Measurements from ENCODE around the gene ARFGAP2.
"Not testable (repeated sequence)": the region's sequence is repeated elsewhere in the genome, so short reads cannot be mapped to it uniquely, and the experiment has no call there.

Gene ARFGAP2

DNA sequence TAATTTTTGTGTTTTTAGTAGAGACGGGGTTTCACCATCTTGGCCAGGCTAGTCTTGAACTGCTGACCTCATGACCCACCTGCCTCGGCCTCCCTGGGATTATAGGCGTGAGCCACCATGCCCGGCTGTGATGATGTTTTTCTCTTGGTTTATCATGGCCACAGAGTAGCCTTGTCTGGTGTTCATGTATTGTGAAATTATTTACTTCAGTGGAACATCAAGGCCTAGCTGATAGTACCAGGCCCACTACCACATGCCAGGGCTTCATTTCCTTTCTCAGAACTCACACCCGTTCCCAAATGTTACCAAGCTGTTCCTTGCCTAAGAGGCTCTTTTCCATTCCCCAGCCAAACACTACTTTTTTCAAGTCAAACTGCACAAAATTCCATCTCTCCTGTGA is 31.9 kb upstream of the ARFGAP2 start:
- Histone ChIP-seq H4K20me1 (ENCODE audit: insufficient read depth) (no peaks in the 10 kb centered on the region), H2AFZ (ENCODE audit: low read depth) (no peak overlapping the region), H3K27ac (no peak overlapping the region), H3K27me3 (ENCODE audit: insufficient read depth, low read depth) (no peaks in the 10 kb centered on the region), H3K4me2 (no peak overlapping the region), H3K79me2 (ENCODE audit: insufficient read depth, low read depth) (no peaks in the 10 kb centered on the region), H3K4me1 (ENCODE audit: low read depth, poor library complexity, severe bottlenecking) (no peaks in the 10 kb centered on the region), H3K9ac (no peak overlapping the region), H3K4me3 (IDR thresholded peaks at IDR 0.05; ENCODE audit: insufficient read depth, low read depth, low read length) (no peak overlapping the region), H3K36me3 (ENCODE audit: insufficient read depth) (no peaks in the 10 kb centered on the region)
- TF ChIP-seq CTCF (conservative IDR thresholded peaks at IDR 0.05; ENCODE audit: low read depth, low read length): no peak

- H3K27me3 ChIP-seq (ENCODE audit: insufficient read depth, low read depth); H3K79me2 ChIP-seq (ENCODE audit: insufficient read depth, low read depth); H2AFZ ChIP-seq (ENCODE audit: low read depth); H3K4me3 ChIP-seq (IDR thresholded peaks at IDR 0.05; ENCODE audit: insufficient read depth, low read depth, low read length); H4K20me1 ChIP-seq (ENCODE audit: insufficient read depth); H3K9ac ChIP-seq; H3K27ac ChIP-seq; H3K4me2 ChIP-seq; H3K36me3 ChIP-seq (ENCODE audit: insufficient read depth); H3K4me1 ChIP-seq (ENCODE audit: low read depth, poor library complexity, severe bottlenecking): not testable (repeated sequence)
Observed at GRCh38 chr11:47208008-47208552, 31.4 kb upstream of the ARFGAP2 start.

- Histone ChIP-seq H2AFZ (ENCODE audit: low read depth) (no peak overlapping the region), H3K9ac (no peak overlapping the region), H3K36me3 (ENCODE audit: insufficient read depth) (no peaks in the 10 kb centered on the region), H3K27me3 (ENCODE audit: insufficient read depth, low read depth) (no peaks in the 10 kb centered on the region), H3K4me1 (ENCODE audit: low read depth, poor library complexity, severe bottlenecking) (no peaks in the 10 kb centered on the region), H4K20me1 (ENCODE audit: insufficient read depth) (no peaks in the 10 kb centered on the region), H3K4me3 (IDR thresholded peaks at IDR 0.05; ENCODE audit: insufficient read depth, low read depth, low read length) (no peak overlapping the region), H3K79me2 (ENCODE audit: insufficient read depth, low read depth) (no peaks in the 10 kb centered on the region), H3K27ac (no peak overlapping the region), H3K4me2 (no peak overlapping the region)
- TF ChIP-seq CTCF (conservative IDR thresholded peaks at IDR 0.05; ENCODE audit: low read depth, low read length): no peak
Observed at GRCh38 chr11:47207459-47207858, 30.8 kb upstream of the ARFGAP2 start.

DNA sequence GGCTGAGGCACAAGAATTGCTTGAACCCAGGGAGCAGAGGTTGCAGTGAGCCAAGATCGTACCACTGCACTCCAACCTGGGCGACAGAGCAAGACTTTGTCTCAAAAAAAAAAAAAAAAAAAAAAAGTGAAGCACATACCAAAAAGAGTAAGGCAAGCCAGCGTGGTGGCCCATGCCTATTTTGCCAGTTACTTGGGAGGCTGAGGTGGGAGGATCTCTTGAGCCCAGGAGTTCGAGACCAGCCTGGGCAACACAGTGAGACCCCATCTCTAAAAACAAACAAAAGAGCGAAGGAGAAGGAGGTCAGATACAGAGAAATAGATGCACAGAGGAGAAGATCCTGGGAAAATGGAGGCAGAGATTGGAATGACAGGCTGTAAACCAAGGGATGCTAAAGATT is 29.9 kb upstream of the ARFGAP2 start:
- not testable (repeated sequence) for H3K4me2 ChIP-seq; H3K9ac ChIP-seq; H4K20me1 ChIP-seq (ENCODE audit: insufficient read depth); H3K4me3 ChIP-seq (IDR thresholded peaks at IDR 0.05; ENCODE audit: insufficient read depth, low read depth, low read length); H3K79me2 ChIP-seq (ENCODE audit: insufficient read depth, low read depth); H3K4me1 ChIP-seq (ENCODE audit: low read depth, poor library complexity, severe bottlenecking); H3K27me3 ChIP-seq (ENCODE audit: insufficient read depth, low read depth); H3K27ac ChIP-seq; H3K36me3 ChIP-seq (ENCODE audit: insufficient read depth); H2AFZ ChIP-seq (ENCODE audit: low read depth)

DNA sequence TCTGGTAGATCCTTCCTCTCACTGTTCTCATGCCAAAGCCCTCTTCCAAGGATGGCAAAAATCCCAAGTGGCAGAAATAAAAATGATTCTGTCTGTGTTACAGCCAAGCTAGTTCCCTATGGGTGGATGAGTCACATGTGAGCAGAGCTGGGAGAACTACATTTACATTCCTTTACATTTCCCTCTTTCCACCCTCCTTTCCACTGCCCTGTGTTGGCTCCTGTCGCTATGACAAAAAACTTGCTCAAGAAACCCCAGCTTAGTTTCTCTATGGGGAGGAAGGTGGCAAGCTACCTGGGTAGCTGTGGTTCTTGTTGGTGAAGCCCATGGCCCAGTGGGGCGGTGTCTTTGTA is 27.9 kb upstream of the ARFGAP2 start:
- TF ChIP-seq CTCF (conservative IDR thresholded peaks at IDR 0.05; ENCODE audit: low read depth, low read length): no peak
- Histone ChIP-seq H3K27me3 (ENCODE audit: insufficient read depth, low read depth) (no peaks in the 10 kb centered on the region), H3K79me2 (ENCODE audit: insufficient read depth, low read depth) (no peaks in the 10 kb centered on the region), H2AFZ (ENCODE audit: low read depth) (no peak overlapping the region), H3K36me3 (ENCODE audit: insufficient read depth) (no peaks in the 10 kb centered on the region), H3K27ac (no peak overlapping the region), H3K4me2 (no peak overlapping the region), H3K4me1 (ENCODE audit: low read depth, poor library complexity, severe bottlenecking) (no peaks in the 10 kb centered on the region), H3K4me3 (IDR thresholded peaks at IDR 0.05; ENCODE audit: insufficient read depth, low read depth, low read length) (no peak overlapping the region), H4K20me1 (ENCODE audit: insufficient read depth) (no peaks in the 10 kb centered on the region), H3K9ac (no peak overlapping the region)

All from KMS-11 (cell line).